ENCODE data around the gene ZNF652.

- no peak for TF ChIP-seq CTCF (conservative IDR thresholded peaks at IDR 0.05; ENCODE audit: low read depth, low read length)
- TF ChIP-seq MAFK (IDR thresholded peaks at IDR 0.05; ENCODE audit: low read depth, low read length): no peak
- TF ChIP-seq POLR2A (IDR thresholded peaks at IDR 0.05; ENCODE audit: low read depth, low read length): no peak
- no peak for TF ChIP-seq USF2 (IDR thresholded peaks at IDR 0.05; ENCODE audit: low read depth, low read length)
- TF ChIP-seq MXI1 (IDR thresholded peaks at IDR 0.05; ENCODE audit: borderline replicate concordance, low read depth, low read length): no peak
- no peak for TF ChIP-seq NFE2L2 (IDR thresholded peaks at IDR 0.05; ENCODE audit: low read depth, low read length)
- no peak for TF ChIP-seq RFX5 (IDR thresholded peaks at IDR 0.05; ENCODE audit: low read depth, low read length)
- TF ChIP-seq BHLHE40 (IDR thresholded peaks at IDR 0.05; ENCODE audit: low read depth, low read length): no peak
Measured at GRCh38 chr17:49393491-49394255, 31.6 kb upstream of the ZNF652 start.

Data from IMR-90 (cell line).